GM21717 (cell line): ENCODE data around the gene CCDC134.
"Not testable (repeated sequence)": the region's sequence is repeated elsewhere in the genome, so short reads cannot be mapped to it uniquely, and the experiment has no call there.

ENCODE experiments used
- ATAC-seq: cut with Tn5 transposase; IDR thresholded peaks from one replicate; pipeline ENCODE4 v1.9.1; 2021; ENCODE audit warnings: mild to moderate bottlenecking, moderate library complexity; ENCODE audit not compliant: unreplicated experiment

Gene CCDC134

GRCh38 chr22:41842996-41843970 lies 42.8 kb downstream of the CCDC134 start:
- no peak for ATAC-seq

- ATAC-seq = no peak
These were observed 43.6 kb downstream of the CCDC134 start for GRCh38 chr22:41844036-41844435.

- no peak for ATAC-seq
These were observed 44.0 kb downstream of the CCDC134 start for GRCh38 chr22:41844513-41844912.

- ATAC-seq = no peak
These were observed 45.1 kb downstream of the CCDC134 start for GRCh38 chr22:41845380-41846267.

GRCh38 chr22:41846268-41846987 lies 45.9 kb downstream of the CCDC134 start:
- no peak for ATAC-seq

- no peak for ATAC-seq
These were observed 46.8 kb downstream of the CCDC134 start for GRCh38 chr22:41847300-41847699.

- ATAC-seq = no peak
These were observed 48.0 kb downstream of the CCDC134 start for GRCh38 chr22:41848468-41848867.

- no peak for ATAC-seq
These were observed 56.0 kb downstream of the CCDC134 start for GRCh38 chr22:41856469-41856868.

GRCh38 chr22:41857155-41857859 lies 56.8 kb downstream of the CCDC134 start:
- no peak for ATAC-seq

- ATAC-seq = no peak
These were observed 57.4 kb downstream of the CCDC134 start for GRCh38 chr22:41857860-41858199.

GRCh38 chr22:41862160-41862529 lies 61.7 kb downstream of the CCDC134 start:
- ATAC-seq = peak; percentile 34

- peak; percentile 45 for ATAC-seq
These were observed 62.2 kb downstream of the CCDC134 start for GRCh38 chr22:41862530-41863266.

GRCh38 chr22:41863472-41863871 lies 63.0 kb downstream of the CCDC134 start:
- ATAC-seq = no peak

GRCh38 chr22:41868556-41868955 lies 68.1 kb downstream of the CCDC134 start:
- no peak for ATAC-seq

- ATAC-seq = not testable (repeated sequence)
These were observed 69.6 kb downstream of the CCDC134 start for GRCh38 chr22:41870081-41870480.

- ATAC-seq = no peak
These were observed 70.3 kb downstream of the CCDC134 start for GRCh38 chr22:41870786-41871185.

GRCh38 chr22:41873391-41873790 lies 72.9 kb downstream of the CCDC134 start:
- no peak for ATAC-seq

GRCh38 chr22:41874090-41874489 lies 73.6 kb downstream of the CCDC134 start:
- ATAC-seq = no peak

GRCh38 chr22:41875531-41876270 lies 75.2 kb downstream of the CCDC134 start:
- ATAC-seq = no peak
